ENCODE measurements around the gene TMEM208. TPM values are rescaled to one million over a fixed set of nuclear protein-coding genes. Genes with fewer than 3 reads are reported as not detected.

Gene TMEM208
- total and polyA plus RNA-seq, 2 of the 13 experiments (the other 11 are each of a cell fraction or from before 2014, with no cell fraction given) = 58.8 to 72.9 TPM

DNA sequence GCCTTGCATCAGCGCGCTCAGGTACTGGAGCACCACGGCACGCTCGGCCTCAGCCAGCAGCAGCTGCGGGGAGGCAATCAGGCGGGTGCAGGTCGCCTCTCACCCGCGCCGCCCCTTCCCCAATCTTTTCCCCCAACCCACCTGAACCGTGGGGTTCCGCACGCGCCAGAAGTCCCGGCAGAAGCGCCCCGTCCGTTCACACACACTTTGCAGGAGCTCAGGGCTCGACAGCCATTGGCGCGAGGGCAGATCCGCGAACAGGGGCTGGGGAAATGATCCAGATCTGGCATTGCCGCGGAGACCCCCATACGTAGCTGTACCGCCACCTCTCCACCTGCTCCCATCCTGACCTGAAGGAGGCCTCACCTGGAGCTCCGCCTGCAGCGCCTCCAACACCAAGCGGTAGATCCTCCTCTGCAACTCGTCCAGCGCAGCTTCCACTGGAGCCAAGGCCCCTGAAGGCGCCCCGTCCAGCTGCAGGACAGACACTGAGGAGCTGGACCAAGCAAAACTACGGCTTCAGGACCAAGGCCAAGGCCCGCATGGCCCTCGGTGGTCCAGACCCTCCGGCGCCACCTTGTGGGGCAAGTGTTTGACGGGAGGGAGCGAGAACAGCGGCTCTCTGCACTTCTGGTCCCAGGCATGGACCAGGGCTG is 41.8 kb upstream of the TMEM208 start (continued):
- TF ChIP-seq, protein P1, sequence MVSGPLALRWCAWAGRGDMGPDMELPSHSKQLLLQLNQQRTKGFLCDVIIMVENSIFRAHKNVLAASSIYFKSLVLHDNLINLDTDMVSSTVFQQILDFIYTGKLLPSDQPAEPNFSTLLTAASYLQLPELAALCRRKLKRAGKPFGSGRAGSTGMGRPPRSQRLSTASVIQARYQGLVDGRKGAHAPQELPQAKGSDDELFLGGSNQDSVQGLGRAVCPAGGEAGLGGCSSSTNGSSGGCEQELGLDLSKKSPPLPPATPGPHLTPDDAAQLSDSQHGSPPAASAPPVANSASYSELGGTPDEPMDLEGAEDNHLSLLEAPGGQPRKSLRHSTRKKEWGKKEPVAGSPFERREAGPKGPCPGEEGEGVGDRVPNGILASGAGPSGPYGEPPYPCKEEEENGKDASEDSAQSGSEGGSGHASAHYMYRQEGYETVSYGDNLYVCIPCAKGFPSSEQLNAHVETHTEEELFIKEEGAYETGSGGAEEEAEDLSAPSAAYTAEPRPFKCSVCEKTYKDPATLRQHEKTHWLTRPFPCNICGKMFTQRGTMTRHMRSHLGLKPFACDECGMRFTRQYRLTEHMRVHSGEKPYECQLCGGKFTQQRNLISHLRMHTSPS (CRISPR knock-in tag; IDR thresholded peaks at IDR 0.05; ENCODE audit: low read depth) = peak; percentile 70; the same call in 1 of the 2 replicates
- TF ChIP-seq PRPF4 (IDR thresholded peaks at IDR 0.05; ENCODE audit: low read depth, low read length, poor library complexity, severe bottlenecking) (no peak), WIZ (CRISPR knock-in tag; IDR thresholded peaks at IDR 0.05) (peak; percentile 95; the same call in 1 of the 2 replicates), SOX13 (IDR thresholded peaks at IDR 0.05) (no peak), SOX13 (CRISPR knock-in tag; conservative IDR thresholded peaks at IDR 0.05 in 1 of 2, IDR thresholded peaks at IDR 0.05 in 1 of 2) (peak in 1 of 2 experiments; percentile 68; a peak in 1 of 4 replicates), JARID2 (CRISPR knock-in tag; IDR thresholded peaks at IDR 0.05; ENCODE audit: insufficient replicate concordance) (peak; percentile 76), ZC3H4 (CRISPR knock-in tag; IDR thresholded peaks at IDR 0.05; ENCODE audit: borderline replicate concordance) (0 out of 2 replicates have a peak, but pooled peaks have one; percentile 74), JUNB (CRISPR knock-in tag; IDR thresholded peaks at IDR 0.05; ENCODE audit: borderline replicate concordance) (no peak), SOX5 (CRISPR knock-in tag; IDR thresholded peaks at IDR 0.05; ENCODE audit: borderline replicate concordance) (peak; percentile 62; the same call in 1 of the 2 replicates), ZKSCAN5 (CRISPR knock-in tag; IDR thresholded peaks at IDR 0.05) (peak; percentile 59; the same call in 1 of the 2 replicates), ZFP36L1 (CRISPR knock-in tag; IDR thresholded peaks at IDR 0.05) (no peak), ZFP62 (CRISPR knock-in tag; IDR thresholded peaks at IDR 0.05) (no peak), GABPA (IDR thresholded peaks at IDR 0.05; ENCODE audit: low read depth, low read length) (no peak), GABPA (CRISPR knock-in tag; IDR thresholded peaks at IDR 0.05; ENCODE audit: low read depth) (0 out of 2 replicates have a peak, but pooled peaks have one; percentile 45), MATR3 (CRISPR knock-in tag; IDR thresholded peaks at IDR 0.05) (no peak), ZNF143 (CRISPR knock-in tag; IDR thresholded peaks at IDR 0.05) (no peak; the same call in none of the 2 replicates), ZNF567 (CRISPR knock-in tag; IDR thresholded peaks at IDR 0.05; ENCODE audit: borderline replicate concordance) (no peak), ZNF367 (CRISPR knock-in tag; IDR thresholded peaks at IDR 0.05; ENCODE audit: borderline replicate concordance) (no peak), ZBTB42 (CRISPR knock-in tag; IDR thresholded peaks at IDR 0.05) (no peak), TSC22D2 (CRISPR knock-in tag; IDR thresholded peaks at IDR 0.05; ENCODE audit: borderline replicate concordance) (peak; percentile 96)
- TF ChIP-seq, protein P2, sequence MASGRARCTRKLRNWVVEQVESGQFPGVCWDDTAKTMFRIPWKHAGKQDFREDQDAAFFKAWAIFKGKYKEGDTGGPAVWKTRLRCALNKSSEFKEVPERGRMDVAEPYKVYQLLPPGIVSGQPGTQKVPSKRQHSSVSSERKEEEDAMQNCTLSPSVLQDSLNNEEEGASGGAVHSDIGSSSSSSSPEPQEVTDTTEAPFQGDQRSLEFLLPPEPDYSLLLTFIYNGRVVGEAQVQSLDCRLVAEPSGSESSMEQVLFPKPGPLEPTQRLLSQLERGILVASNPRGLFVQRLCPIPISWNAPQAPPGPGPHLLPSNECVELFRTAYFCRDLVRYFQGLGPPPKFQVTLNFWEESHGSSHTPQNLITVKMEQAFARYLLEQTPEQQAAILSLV (CRISPR knock-in tag; IDR thresholded peaks at IDR 0.05; ENCODE audit: borderline replicate concordance) = peak; percentile 43
- TF ChIP-seq, protein P3, sequence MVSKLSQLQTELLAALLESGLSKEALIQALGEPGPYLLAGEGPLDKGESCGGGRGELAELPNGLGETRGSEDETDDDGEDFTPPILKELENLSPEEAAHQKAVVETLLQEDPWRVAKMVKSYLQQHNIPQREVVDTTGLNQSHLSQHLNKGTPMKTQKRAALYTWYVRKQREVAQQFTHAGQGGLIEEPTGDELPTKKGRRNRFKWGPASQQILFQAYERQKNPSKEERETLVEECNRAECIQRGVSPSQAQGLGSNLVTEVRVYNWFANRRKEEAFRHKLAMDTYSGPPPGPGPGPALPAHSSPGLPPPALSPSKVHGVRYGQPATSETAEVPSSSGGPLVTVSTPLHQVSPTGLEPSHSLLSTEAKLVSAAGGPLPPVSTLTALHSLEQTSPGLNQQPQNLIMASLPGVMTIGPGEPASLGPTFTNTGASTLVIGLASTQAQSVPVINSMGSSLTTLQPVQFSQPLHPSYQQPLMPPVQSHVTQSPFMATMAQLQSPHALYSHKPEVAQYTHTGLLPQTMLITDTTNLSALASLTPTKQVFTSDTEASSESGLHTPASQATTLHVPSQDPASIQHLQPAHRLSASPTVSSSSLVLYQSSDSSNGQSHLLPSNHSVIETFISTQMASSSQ (IDR thresholded peaks at IDR 0.05; ENCODE audit: low read depth) = no peak
- TF ChIP-seq, protein P3 (CRISPR knock-in tag; IDR thresholded peaks at IDR 0.05; ENCODE audit: borderline replicate concordance) = peak; percentile 53; the same call in 1 of the 2 replicates

Measured in HepG2 (cell line).